ENCODE results near the gene RUFY1. TPM values are rescaled to one million over a fixed set of nuclear protein-coding genes. Genes with fewer than 3 reads are reported as not detected.

Gene RUFY1
- total and polyA plus RNA-seq, 7 experiments from 2014 or later = 21.0 to 63.0 (median 46.1) TPM

DNA sequence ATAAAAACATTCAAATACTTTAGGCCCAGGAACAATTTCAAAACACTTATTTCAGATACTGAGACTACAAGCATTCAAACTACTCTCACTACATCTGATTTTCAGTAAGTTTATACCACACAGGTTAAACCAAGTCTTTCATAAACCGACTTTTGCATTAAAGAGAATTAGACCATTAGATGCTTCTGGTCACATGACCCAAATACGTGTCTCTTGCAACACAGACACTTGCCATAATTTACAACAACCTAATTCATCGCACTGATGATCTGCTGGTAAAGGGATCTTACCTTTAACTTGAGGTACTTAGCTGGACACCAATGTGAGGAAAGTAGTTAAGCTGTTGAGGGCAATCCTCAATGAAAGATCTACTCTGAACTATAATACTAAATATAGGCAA lies 69.9 kb downstream of the RUFY1 start:
- Mint-ChIP-seq H3K4me1 (peaks cover 58 to 85% (median 73%) of the 10 kb centered on the region in 7 donors), H3K27ac (peak overlapping the region in 8 of 9 donors; percentile 90 to 99 (median 99)), H3K4me3 (peak overlapping the region; percentile 82 to 99 (median 98)), H3K36me3 (peaks cover 36 to 73% (median 61%) of the 10 kb centered on the region in 5 donors), H3K27me3 (peaks cover 0 to 8% (median 0%) of the 10 kb centered on the region in 5 donors), H3K9me3 (peaks cover 0 to 16% (median 0%) of the 10 kb centered on the region in 11 donors)
- peak overlapping the region; percentile 57 for H3K4me3 ChIP-seq (ENCODE audit: low read length)
- no peak for DNase-seq
- peaks cover 48 to 69% (median 67%) of the 10 kb centered on the region in 3 experiments for H3K36me3 ChIP-seq (ENCODE audit: control insufficient read depth in 2 of 3, insufficient read depth in 3 of 3, low read length in 3 of 3)
- POLR2A ChIA-PET = interaction anchor here (0.6 to 9.5 kb wide), 11 partner anchors 7 to 111 kb away, joined by 3 to 135 read pairs (median 4); partner anchors contain the start of genes MAML1 and RUFY1
- H3K4me1 ChIP-seq (ENCODE audit: control insufficient read depth in 2 of 2, insufficient read depth in 2 of 2, low read length in 2 of 2) = peaks cover 65 to 67% of the 10 kb centered on the region in 2 donors
- peak overlapping the region; percentile 98 for H3K27ac ChIP-seq (ENCODE audit: low read depth, low read length)
- ATAC-seq = no peak
- H3K9me3 ChIP-seq (ENCODE audit: control insufficient read depth in 2 of 3, low read length in 3 of 3) = no peaks in the 10 kb centered on the region
- H3K27me3 ChIP-seq (ENCODE audit: control insufficient read depth in 2 of 2, insufficient read depth in 2 of 2, low read length in 2 of 2) = no peaks in the 10 kb centered on the region
- CTCF ChIA-PET = interaction anchor here (1.1 kb wide), 1 partner anchor 9 kb away, joined by 3 read pairs; no protein-coding TSS in a partner anchor
- intact Hi-C loops (cut with micrococcal nuclease) = loop anchor here (5.0 kb wide), 6 partner anchors 177 to 1642 kb away; partner anchors contain the start of genes CLK4 (in 1 of the 2), CNOT6 (in 1 of the 2), TBC1D9B (in 1 of the 2) and TRIM52 (in 1 of the 2)

GRCh38 chr5:179620703-179621350 lies 70.5 kb downstream of the RUFY1 start:
- Histone ChIP-seq H3K27ac (ENCODE audit: low read depth, low read length) (peak overlapping the region; percentile 98), H3K36me3 (ENCODE audit: control insufficient read depth in 2 of 3, insufficient read depth in 3 of 3, low read length in 3 of 3) (peaks cover 43 to 64% (median 62%) of the 10 kb centered on the region in 3 experiments), H3K4me1 (ENCODE audit: control insufficient read depth in 2 of 2, insufficient read depth in 2 of 2, low read length in 2 of 2) (peaks cover 64 to 66% of the 10 kb centered on the region in 2 donors), H3K4me3 (ENCODE audit: low read length) (peak overlapping the region; percentile 57), H3K9me3 (ENCODE audit: control insufficient read depth in 2 of 3, low read length in 3 of 3) (no peaks in the 10 kb centered on the region), H3K27me3 (ENCODE audit: control insufficient read depth in 2 of 2, insufficient read depth in 2 of 2, low read length in 2 of 2) (no peaks in the 10 kb centered on the region)
- intact Hi-C loops (cut with micrococcal nuclease) = loop anchor here (1.0 to 5.0 kb wide), 8 partner anchors 8 to 1641 kb away; partner anchors contain the start of genes CLK4 (in 1 of the 2), CNOT6 (in 1 of the 2), TBC1D9B (in 1 of the 2) and TRIM52 (in 1 of the 2)
- Mint-ChIP-seq H3K4me1 (peaks cover 56 to 80% (median 69%) of the 10 kb centered on the region in 7 donors), H3K9me3 (peaks cover 0 to 16% (median 0%) of the 10 kb centered on the region in 11 donors), H3K27me3 (peaks cover 0 to 8% (median 0%) of the 10 kb centered on the region in 5 donors), H3K36me3 (peaks cover 36 to 69% (median 57%) of the 10 kb centered on the region in 5 donors), H3K27ac (peak overlapping the region; percentile 90 to 99 (median 99)), H3K4me3 (peak overlapping the region; percentile 82 to 99 (median 98))
- DNase-seq (no peak), ATAC-seq (no peak)
- POLR2A ChIA-PET = interaction anchor here (0.6 to 9.5 kb wide), 11 partner anchors 8 to 110 kb away, joined by 3 to 135 read pairs (median 4); partner anchors contain the start of genes MAML1 and RUFY1
- CTCF ChIA-PET = interaction anchor here (1.1 kb wide), 1 partner anchor 9 kb away, joined by 3 read pairs; no protein-coding TSS in a partner anchor

GRCh38 chr5:179621551-179622214 lies 71.3 kb downstream of the RUFY1 start:
- Histone ChIP-seq H3K4me3 (ENCODE audit: low read length) (peak overlapping the region; percentile 57), H3K27me3 (ENCODE audit: control insufficient read depth in 2 of 2, insufficient read depth in 2 of 2, low read length in 2 of 2) (no peaks in the 10 kb centered on the region), H3K36me3 (ENCODE audit: control insufficient read depth in 2 of 3, insufficient read depth in 3 of 3, low read length in 3 of 3) (peaks cover 35 to 55% (median 54%) of the 10 kb centered on the region in 3 experiments), H3K9me3 (ENCODE audit: control insufficient read depth in 2 of 3, low read length in 3 of 3) (no peaks in the 10 kb centered on the region), H3K27ac (ENCODE audit: low read depth, low read length) (peak overlapping the region; percentile 98), H3K4me1 (ENCODE audit: control insufficient read depth in 2 of 2, insufficient read depth in 2 of 2, low read length in 2 of 2) (peaks cover 60% of the 10 kb centered on the region in 2 donors)
- H3K9me3 Mint-ChIP-seq = peaks cover 0 to 16% (median 0%) of the 10 kb centered on the region in 11 donors
- H3K4me1 Mint-ChIP-seq = peaks cover 48 to 71% (median 60%) of the 10 kb centered on the region in 7 donors
- intact Hi-C loops (cut with micrococcal nuclease) = loop anchor here (1.0 to 5.0 kb wide), 11 partner anchors 8 to 1641 kb away; partner anchors contain the start of genes CLK4 (in 1 of the 2), CNOT6 (in 1 of the 2), HNRNPAB (in 1 of the 2) and MAPK9 (in 1 of the 2)
- peaks cover 31 to 60% (median 48%) of the 10 kb centered on the region in 5 donors for H3K36me3 Mint-ChIP-seq
- ChIA-PET CTCF (interaction anchor here (0.7 to 2.6 kb wide), 3 partner anchors 9 to 59 kb away, joined by 3 to 6 read pairs (median 4); no protein-coding TSS in a partner anchor), POLR2A (interaction anchor here (0.7 to 9.5 kb wide), 13 partner anchors 9 to 976 kb away, joined by 3 to 135 read pairs (median 31); partner anchors contain the start of genes MAML1 and RUFY1)
- DNase-seq = no peak
- H3K27me3 Mint-ChIP-seq = peaks cover 0 to 8% (median 0%) of the 10 kb centered on the region in 5 donors
- peak overlapping the region; percentile 82 to 99 (median 98) for H3K4me3 Mint-ChIP-seq
- no peak for ATAC-seq
- H3K27ac Mint-ChIP-seq = peak overlapping the region; percentile 90 to 99 (median 99)

GRCh38 chr5:179623003-179623905 lies 72.9 kb downstream of the RUFY1 start, which contains the start of gene HNRNPH1:
Gene HNRNPH1 (minus strand): TSS chr5:179623671. CDS start chr5:179623133, 538 bp downstream.
- peaks cover 16 to 44% (median 33%) of the 10 kb centered on the region in 5 donors for H3K36me3 Mint-ChIP-seq
- POLR2A ChIA-PET = interaction anchor here (0.6 to 9.5 kb wide), 55 partner anchors 8 to 1622 kb away, joined by 3 to 135 read pairs (median 4); partner anchors contain the start of genes CANX, CBY3, HNRNPAB and LTC4S
- peak; percentile 85 for ATAC-seq
- H3K4me1 ChIP-seq (ENCODE audit: control insufficient read depth in 2 of 2, insufficient read depth in 2 of 2, low read length in 2 of 2) = peaks cover 45 to 47% of the 10 kb centered on the region in 2 donors
- peak; percentile 95 to 99 (median 99) for DNase-seq
- peaks cover 21 to 40% (median 38%) of the 10 kb centered on the region in 3 experiments for H3K36me3 ChIP-seq (ENCODE audit: control insufficient read depth in 2 of 3, insufficient read depth in 3 of 3, low read length in 3 of 3)
- H3K4me3 Mint-ChIP-seq = peak within 1 kb of the TSS; percentile 82 to 99 (median 98)
- peak within 1 kb of the TSS; percentile 99 to 100 (median 99) for H3K27ac Mint-ChIP-seq
- H3K4me1 Mint-ChIP-seq = peaks cover 35 to 56% (median 44%) of the 10 kb centered on the region in 7 donors
- peaks cover 0 to 8% (median 0%) of the 10 kb centered on the region in 5 donors for H3K27me3 Mint-ChIP-seq
- H3K4me3 ChIP-seq (ENCODE audit: low read length) = peak within 1 kb of the TSS; percentile 97
- H3K9me3 ChIP-seq (ENCODE audit: control insufficient read depth in 2 of 3, low read length in 3 of 3) = no peaks in the 10 kb centered on the region
- CTCF ChIA-PET = interaction anchor here (0.5 to 2.6 kb wide), 9 partner anchors 10 to 1018 kb away, joined by 3 to 6 read pairs (median 4); partner anchors contain the start of gene MRNIP
- intact Hi-C loops (cut with micrococcal nuclease) = loop anchor here (1.0 to 5.0 kb wide), 18 partner anchors 55 to 1639 kb away; partner anchors contain the start of genes CANX (in 2 of the 2), MAML1 (in 2 of the 2), CLK4 (in 1 of the 2) and CNOT6 (in 1 of the 2)
- no peaks in the 10 kb centered on the region for H3K27me3 ChIP-seq (ENCODE audit: control insufficient read depth in 2 of 2, insufficient read depth in 2 of 2, low read length in 2 of 2)
- H3K27ac ChIP-seq (ENCODE audit: low read depth, low read length) = peak within 1 kb of the TSS; percentile 98
- peaks cover 0 to 13% (median 0%) of the 10 kb centered on the region in 11 donors for H3K9me3 Mint-ChIP-seq

Measured in naive thymus-derived CD4-positive, alpha-beta T cell (primary cell).